HG02763 (cell line): ENCODE measurements around the gene TSKS.

Source experiments
- ATAC-seq: cut with Tn5 transposase; IDR thresholded peaks from one replicate; pipeline ENCODE4 v1.9.1; 2021; ENCODE audit warnings: mild to moderate bottlenecking, moderate library complexity; ENCODE audit not compliant: unreplicated experiment

Gene TSKS

DNA sequence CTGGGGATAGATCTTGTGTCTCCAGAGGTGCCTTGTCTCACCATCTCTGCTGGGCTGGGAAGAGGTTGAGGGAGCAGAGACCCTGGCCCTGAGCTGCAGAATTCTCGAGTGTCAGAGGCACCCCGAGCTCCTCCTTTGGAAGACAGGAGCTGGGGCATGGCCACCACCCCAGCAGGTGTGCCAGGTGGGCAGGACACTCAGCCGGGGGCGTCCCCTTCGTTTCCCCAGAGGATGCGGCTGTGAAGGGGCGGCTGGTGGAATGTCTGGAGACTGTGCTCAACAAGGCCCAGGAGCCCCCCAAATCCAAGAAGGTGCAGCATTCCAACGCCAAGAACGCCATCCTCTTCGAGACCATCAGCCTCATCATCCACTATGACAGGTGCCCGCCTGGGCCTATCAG is 35.5 kb upstream of the TSKS start:
- no peak for ATAC-seq

DNA sequence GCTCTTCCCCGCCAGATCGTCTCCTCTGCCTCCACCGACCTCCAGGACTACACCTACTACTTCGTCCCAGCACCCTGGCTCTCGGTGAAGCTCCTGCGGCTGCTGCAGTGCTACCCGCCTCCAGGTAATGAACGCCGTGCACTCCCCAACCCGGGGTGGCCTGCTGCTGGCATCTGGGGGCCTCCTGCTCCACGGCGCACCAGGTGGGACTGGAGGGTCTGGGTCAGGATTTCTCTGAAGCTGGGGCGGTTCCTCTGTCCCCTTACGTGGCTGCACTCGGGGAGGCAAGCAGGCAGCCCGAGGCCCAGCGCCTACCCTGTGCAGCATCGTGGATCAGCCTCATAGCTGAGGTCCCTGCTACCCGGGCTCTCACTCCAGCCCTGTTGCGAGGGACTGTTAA is 32.5 kb upstream of the TSKS start:
- no peak for ATAC-seq

DNA sequence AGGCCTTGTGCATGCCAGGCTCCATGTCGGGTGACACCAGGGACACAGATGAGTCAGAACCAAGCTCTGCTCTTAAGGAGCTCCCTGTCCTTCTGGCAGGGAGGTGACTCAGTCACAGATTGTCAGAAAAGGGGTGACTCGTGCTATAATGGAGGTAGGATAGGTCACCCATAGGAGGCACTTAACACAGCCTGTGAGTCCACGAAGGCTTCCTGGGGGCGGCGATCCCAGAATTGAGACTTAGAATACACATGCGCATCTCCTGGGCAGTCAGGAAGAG is 30.4 kb upstream of the TSKS start:
- no peak for ATAC-seq

GRCh38 chr19:49792829-49793560 is 29.9 kb upstream of the TSKS start:
- no peak for ATAC-seq

GRCh38 chr19:49791776-49792445 is 28.8 kb upstream of the TSKS start:
- no peak for ATAC-seq

- ATAC-seq = no peak
Measured at GRCh38 chr19:49790866-49791265, 27.8 kb upstream of the TSKS start.

GRCh38 chr19:49788857-49789256 is 25.8 kb upstream of the TSKS start:
- no peak for ATAC-seq

DNA sequence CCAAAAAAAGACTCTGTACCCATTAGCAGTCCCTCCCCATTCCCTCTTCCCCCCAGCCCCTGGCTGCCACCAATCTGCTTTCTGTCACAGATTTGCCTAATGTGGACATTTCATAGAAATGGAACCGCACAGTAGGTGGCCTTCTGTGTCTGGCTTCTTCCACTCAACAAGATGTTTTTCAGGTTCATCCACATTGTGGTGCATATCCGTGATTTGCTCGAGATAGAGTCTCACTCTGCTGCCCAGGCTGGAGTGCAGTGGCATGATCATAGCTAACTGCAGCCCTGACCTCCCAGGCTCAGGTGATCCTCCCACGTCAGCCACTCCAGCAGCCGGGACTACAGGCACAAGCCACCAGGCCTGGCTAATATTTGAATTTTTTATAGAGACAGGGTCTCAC is 24.6 kb upstream of the TSKS start:
- ATAC-seq = no peak

- ATAC-seq = no peak
Measured at GRCh38 chr19:49786376-49786820, 23.3 kb upstream of the TSKS start.

GRCh38 chr19:49782515-49782914 is 19.4 kb upstream of the TSKS start:
- ATAC-seq = no peak

DNA sequence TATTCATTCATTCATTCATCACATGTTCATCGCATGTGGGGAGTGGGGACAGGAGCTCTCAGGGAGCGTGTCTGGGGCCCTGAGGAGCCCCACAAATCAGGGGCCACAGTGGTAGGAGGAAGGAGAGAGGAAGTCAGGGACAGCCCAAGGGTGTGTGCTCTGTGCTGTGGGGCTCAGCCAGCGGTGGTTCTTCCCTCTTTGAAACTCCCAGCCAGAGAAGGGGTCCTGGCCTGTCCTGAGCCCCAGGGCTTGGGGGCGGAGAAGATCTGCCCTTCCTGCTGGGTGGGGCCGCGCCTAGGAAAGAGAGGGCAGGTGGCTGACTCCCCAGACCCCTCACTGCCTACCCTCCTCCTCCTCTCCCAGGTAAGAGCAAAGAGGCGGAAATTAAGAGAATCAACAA is 18.3 kb upstream of the TSKS start:
- ATAC-seq = no peak

GRCh38 chr19:49780861-49781260 is 17.8 kb upstream of the TSKS start:
- ATAC-seq = no peak

DNA sequence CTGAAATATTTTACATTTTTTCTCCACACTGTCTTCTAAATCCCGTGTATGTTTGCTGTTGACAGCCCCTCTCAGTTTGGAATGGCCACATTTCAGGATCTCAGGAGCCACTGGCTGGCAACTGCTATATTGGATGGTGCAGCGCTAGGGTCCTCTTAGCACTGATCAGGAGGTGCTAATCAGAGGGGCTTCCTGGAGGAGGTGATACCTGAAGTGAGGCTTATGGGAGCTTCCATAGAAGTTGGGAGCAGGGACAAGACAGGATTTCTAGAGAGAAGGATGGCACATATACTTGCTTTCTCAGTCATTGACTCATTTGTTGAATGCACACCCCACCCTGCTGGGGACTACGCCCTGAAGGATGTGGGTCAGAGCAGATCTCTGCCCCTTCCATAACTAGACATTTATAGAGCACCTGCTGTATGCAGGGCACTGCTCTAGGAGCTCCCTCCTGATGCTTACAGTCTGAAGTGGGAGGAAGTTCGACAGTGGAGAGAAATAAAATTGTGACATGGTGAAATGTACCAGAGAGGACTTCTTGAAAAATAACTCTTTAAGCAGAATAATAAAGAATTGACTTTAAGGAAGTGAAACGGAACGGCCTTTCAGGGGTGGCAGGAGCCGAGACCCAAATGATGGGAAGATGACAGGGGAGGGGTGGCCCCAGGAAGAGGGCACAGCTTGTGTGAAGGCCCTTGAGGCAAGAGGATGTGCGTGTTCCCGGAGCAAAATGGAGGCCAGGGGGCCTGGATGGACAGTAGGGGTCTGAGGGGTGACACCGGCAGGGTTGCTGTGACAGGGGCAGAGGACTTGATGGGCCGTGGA is 16.8 kb upstream of the TSKS start:
- no peak for ATAC-seq

GRCh38 chr19:49776371-49776764 is 13.3 kb upstream of the TSKS start:
- no peak for ATAC-seq

- no peak for ATAC-seq
Measured at GRCh38 chr19:49775742-49776370, 12.8 kb upstream of the TSKS start.

DNA sequence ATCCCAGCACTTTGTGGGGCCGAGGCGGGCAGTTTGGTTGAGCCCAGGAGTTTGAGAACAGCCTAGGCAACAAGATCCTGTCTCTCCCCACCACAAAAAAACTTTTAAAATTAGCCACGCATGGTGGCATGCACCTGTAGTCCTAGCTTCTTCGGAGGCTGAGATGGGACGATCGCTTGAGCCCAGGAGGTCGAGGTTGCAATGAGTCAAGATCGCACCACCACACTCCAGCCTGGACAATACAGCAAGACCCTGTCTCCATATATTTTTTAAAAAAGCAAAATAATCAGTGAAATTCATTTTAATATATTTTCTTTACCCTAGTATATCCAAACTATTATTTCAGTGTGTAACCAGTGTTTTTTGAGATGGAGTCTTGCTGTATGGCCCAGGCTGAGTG is 11.9 kb upstream of the TSKS start:
- no peak for ATAC-seq

DNA sequence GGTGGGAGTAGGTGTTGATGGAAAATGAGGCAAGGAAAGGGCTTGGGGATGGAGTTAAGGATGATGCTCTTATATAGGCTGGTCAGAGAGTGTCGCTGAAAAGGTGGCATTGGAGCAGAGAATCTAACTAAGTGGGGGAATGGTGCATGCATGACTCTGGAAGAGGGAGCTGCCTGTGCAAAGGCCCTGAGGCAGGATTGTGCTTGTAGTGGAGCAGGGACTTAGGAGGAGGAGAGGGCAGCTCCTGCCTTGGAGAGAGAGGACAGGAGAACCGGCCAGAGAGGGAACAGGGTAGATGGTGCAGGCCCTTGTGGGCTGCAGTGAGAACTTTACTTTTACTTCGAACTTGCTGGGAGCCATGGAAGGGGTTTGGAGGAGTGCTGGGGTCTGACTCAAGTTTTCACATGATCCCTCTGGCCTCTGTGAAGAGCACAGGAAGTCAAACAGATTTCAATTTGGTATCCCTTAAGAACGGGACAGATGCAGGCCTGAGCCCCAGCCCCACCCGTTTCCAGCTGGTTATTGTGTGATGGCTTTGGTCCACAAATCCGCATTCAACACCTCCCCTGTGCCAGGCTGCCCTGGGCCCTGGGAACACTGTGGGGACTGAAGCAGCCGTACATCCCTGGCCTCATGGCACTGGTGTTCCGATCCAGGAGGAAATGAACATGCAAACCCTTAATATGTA is 10.7 kb upstream of the TSKS start:
- no peak for ATAC-seq

GRCh38 chr19:49772850-49773432 is 9.8 kb upstream of the TSKS start:
- no peak for ATAC-seq

DNA sequence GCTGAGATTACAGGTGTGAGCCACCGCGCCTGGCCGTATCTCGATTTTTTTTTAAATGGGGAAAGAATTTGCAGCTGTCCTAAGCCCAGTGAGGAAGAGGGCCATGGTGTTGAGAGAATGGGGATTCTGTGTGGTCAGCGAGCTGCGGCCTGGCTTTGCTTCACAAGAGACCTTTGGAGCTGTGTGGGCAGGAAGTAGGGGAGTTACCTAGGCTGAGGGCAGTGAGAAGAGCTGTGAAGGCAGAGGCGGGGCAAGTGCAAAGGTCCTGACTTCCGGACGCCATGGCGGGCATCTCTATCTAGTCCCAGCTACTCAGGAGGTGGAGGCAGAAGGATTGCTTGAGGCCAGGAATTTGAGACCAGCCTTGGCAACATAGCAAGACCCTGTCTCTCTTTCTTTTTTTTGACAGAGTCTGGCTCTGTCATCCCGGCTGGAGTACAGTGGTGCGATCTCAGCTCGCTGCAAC is 8.6 kb upstream of the TSKS start:
- ATAC-seq = no peak

DNA sequence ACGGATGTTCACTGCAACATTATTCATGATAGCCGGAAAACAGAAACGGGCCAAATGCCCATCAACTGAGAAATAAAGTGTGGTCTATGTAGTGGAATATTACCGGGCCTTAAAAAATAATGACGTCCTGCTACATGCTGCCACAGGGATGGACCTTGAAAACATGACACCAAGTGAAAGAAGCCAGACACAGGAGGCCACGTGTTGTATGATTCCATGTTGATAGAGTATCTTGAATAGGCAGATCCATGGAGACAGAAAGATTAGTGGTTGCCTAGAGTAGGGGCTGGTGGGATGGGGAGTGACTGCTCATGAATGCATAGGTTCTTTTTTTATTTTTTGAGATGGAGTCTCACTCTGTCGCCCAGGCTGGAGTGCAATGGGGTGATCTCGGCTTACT is 7.4 kb upstream of the TSKS start:
- ATAC-seq = no peak
